Measurements from ENCODE around the gene PLEKHO1. TPM values are rescaled to one million over a fixed set of nuclear protein-coding genes. Genes with fewer than 3 reads are reported as not detected.
"Not testable (repeated sequence)": the region's sequence is repeated elsewhere in the genome, so short reads cannot be mapped to it uniquely, and the experiment has no call there.

PLEKHO1 gene
- total RNA-seq, 2 donors from 2014 or later: 4.8 to 43.0 TPM

DNA sequence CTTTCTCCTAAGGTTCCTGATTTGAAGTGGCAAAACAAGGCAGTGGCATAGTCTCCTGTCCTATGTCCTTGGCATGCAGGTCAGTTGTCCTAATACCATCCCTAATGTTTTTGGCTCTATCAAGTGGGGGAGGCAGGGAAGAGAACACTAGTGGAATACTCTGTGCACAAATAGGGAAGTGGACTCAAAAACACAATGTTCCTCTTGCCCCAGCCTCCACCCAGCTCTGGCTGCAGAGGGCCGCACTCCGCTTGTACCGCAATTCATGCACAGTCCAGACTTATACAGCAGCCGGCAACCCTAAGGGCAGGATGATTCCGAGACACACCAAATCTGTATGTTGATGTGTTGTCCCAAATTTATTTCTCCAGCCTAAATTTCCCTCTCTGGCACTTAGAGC lies 14.5 kb downstream of the PLEKHO1 start:
- intact Hi-C loops (cut with DNase I, micrococcal nuclease): loop anchor here in 1 of 2 donors (10.0 kb wide), 1 partner anchor 269 kb away; the partner anchor contains the start of gene BOLA1
- DNase-seq (peak in 1 of 2 donors; percentile 1), ATAC-seq (no peak)

DNA sequence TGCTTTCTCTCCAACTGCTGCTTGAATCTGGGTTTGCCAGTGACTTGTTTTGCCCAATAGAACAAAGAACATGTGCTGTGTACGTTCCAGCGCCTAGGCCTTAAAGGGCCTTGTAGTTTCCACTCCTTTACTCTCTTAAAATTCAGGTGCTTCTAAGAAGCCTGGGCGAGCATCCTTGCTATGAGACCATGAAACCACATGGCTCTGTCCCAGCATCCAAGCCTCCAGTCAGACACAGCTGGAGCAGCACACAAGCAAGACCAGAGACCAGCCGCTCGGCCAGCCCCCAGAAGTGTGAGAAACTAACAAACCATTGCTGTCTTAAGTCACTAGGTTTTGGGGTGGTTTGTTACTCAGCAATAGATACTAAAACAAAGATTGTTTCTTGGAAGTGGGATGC lies 15.1 kb downstream of the PLEKHO1 start:
- intact Hi-C loops (cut with DNase I, micrococcal nuclease): loop anchor here in 1 of 2 donors (5.0 to 10.0 kb wide), 3 partner anchors 92 to 270 kb away; partner anchors contain the start of gene BOLA1

DNA sequence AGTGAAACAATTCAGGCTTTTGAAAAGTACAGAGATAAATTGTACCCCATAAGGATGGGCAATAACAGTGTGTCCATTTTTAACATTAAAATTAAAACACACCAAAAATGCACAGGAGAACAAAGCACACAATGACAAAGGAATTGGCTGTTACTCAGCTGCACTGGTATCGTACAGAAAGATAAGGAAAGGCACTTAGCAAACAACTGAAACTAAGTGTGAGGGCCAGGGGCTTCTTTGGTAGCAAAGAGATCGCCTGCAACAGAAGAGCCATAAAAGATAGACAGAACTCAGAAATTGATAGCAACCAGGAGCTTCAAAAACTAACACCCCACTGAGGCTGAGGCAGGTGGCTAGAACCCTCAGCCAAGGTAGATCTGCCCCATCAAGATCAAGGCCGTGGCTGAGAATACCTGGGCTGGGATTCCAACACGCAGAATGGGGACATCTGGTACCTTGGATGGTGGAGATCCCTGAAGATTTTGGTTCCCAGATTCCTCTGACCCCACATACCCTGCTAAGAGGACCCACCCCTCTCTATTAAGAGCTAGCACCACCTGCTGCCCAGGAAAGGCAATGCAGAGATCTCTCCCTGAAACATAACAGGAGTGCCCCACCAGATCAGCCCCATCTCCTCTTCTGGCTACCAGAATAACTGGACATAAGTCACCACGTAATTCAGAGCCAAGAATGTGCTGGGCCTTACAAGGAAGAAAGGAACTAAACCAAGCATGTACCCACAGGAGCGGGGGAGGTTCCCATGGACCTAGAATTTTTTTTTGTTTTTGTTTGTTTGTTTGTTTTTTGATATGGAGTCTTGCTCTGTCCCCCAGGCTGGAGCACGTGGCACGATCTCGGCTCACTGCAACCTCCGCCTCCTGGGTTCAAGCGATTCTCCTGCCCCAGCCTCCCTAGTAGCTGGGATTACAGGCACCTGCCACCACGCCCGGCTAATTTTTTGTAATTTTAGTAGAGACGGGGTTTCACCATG lies 16.2 kb downstream of the PLEKHO1 start:
- DNase-seq (peak in 1 of 2 donors; percentile 63), ATAC-seq (no peak)
- intact Hi-C loops (cut with DNase I, micrococcal nuclease): loop anchor here in 1 of 2 donors (5.0 to 10.0 kb wide), 3 partner anchors 94 to 271 kb away; partner anchors contain the start of gene BOLA1

More for the DNA sequence above, 15.1 kb downstream of the PLEKHO1 start:
- DNase-seq: peak in 1 of 2 donors; percentile 17
- no peak for ATAC-seq

DNA sequence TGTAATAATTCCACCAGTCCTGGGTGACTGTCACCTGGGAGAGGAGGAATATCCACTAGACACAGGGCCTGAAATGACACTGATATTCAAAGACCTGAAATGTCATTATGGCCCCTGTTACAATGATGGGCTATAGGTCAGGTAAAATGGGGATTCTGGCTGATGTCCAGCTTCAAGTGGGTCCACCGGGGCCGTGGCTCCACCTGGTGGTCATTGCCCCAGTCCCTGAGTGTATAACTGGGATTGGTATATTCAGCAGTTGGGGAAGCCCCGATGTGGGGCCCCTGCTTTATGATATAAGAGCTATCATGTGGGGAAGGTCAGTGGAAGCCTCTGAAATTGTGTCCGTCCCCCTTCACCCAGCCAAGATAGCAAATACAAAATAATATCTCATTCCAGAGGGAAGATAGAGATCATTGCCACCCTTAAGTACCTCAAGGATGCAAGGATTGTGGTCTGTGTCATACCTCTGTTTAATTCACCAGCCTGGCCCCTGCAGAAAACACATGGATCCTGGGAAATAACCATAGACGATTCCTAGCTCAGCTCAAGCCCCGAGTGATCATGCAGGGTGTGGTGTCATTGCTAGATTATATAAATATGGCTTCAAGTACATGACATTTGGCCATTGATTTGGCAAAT lies 19.4 kb downstream of the PLEKHO1 start:
- intact Hi-C loops (cut with DNase I, micrococcal nuclease): loop anchor here in 1 of 2 donors (5.0 to 10.0 kb wide), 3 partner anchors 97 to 274 kb away; partner anchors contain the start of gene BOLA1
- peak; percentile 47 for ATAC-seq
- DNase-seq: peak; percentile 56 to 76

DNA sequence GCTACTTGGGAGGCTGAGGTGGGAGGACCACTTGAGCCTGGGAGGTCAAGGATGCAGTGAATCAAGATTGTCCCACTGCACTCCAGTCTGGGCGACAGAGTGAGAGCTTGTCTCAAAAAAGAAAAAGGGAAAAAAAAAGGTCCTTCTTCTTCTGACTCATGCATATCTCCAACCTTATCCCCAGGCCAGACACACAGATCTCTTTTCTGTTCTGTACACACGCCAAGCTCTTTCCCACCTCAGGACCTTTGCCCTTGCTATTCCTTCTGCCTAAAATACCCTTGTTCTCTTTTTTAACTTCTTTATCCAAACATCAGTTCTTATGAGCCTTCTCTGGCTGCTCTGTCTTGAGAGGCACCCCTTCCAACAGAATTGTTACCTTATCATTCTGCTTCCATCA lies 22.1 kb downstream of the PLEKHO1 start:
- DNase-seq (no peak), ATAC-seq (no peak)
- intact Hi-C loops (cut with DNase I, micrococcal nuclease): no loop called here

DNA sequence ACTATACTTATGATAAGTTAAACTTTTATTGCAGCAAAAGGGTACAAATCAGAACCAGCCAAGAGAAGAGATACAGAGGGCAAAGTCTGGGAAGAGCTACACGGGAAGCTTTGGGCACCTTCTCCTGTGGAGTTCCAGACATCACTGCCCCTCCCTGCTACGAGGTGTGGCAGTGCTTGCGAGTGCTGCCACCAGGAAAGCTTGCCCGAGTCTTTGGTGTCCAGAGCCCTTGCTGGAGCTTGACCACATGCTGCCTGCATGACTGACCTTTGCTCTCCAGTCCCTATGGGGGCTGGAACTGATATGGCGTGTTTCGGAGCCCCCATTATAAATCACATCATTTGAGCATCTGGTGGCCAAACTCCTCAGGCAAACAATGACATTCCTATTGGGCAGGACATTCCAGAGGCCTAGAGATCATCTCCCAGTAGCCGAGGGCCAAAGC lies 23.4 kb downstream of the PLEKHO1 start:
- DNase-seq: peak in 1 of 2 donors; percentile 47
- peak; percentile 97 for ATAC-seq
- intact Hi-C loops (cut with DNase I, micrococcal nuclease): no loop called here

- ATAC-seq: no peak
- intact Hi-C loops (cut with DNase I, micrococcal nuclease): loop anchor here in 1 of 2 donors (5.0 kb wide), 1 partner anchor 214 kb away; no protein-coding TSS in a partner anchor
- DNase-seq: no peak
These were observed 26.9 kb downstream of the PLEKHO1 start for GRCh38 chr1:150176593-150176992.

- intact Hi-C loops (cut with DNase I, micrococcal nuclease): loop anchor here in 1 of 2 donors (5.0 kb wide), 1 partner anchor 216 kb away; no protein-coding TSS in a partner anchor
- no peak for ATAC-seq
- DNase-seq: no peak
These were observed 28.8 kb downstream of the PLEKHO1 start for GRCh38 chr1:150178548-150178947.

DNA sequence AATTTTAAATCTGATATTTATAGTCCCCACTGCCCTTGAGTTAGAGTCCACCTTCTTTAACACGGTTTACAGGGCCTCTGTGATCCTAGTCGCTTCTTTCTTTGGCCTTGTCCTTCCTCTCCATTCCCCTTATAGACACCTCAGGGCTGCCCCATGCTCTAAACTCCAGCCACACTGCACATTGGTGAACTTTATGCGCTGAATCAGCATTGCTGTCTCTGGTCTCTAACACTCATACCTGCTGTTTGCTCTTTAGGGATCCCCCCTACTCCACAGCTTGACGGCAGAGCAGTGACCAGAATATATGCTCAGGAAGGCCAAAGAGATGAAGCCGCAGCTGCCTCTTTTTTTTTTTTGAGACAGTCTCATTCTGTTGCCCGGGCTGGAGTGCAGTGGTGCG lies 30.2 kb downstream of the PLEKHO1 start:
- ATAC-seq: no peak
- intact Hi-C loops (cut with DNase I, micrococcal nuclease): loop anchor here in 1 of 2 donors (5.0 kb wide), 1 partner anchor 218 kb away; no protein-coding TSS in a partner anchor

GRCh38 chr1:150180474-150180873 lies 30.8 kb downstream of the PLEKHO1 start:
- no peak for DNase-seq
- ATAC-seq: no peak
- intact Hi-C loops (cut with DNase I, micrococcal nuclease): no loop called here

More for the DNA sequence above, 30.2 kb downstream of the PLEKHO1 start:
- DNase-seq: no peak

- no peak for ATAC-seq
- no peak for DNase-seq
- intact Hi-C loops (cut with DNase I, micrococcal nuclease): no loop called here
These were observed 32.5 kb downstream of the PLEKHO1 start for GRCh38 chr1:150182247-150182646.

GRCh38 chr1:150183061-150183460 lies 33.3 kb downstream of the PLEKHO1 start:
- intact Hi-C loops (cut with DNase I, micrococcal nuclease): no loop called here
- DNase-seq: no peak
- ATAC-seq: no peak

- intact Hi-C loops (cut with DNase I, micrococcal nuclease): no loop called here
- DNase-seq: no peak
- no peak for ATAC-seq
These were observed 35.8 kb downstream of the PLEKHO1 start for GRCh38 chr1:150185481-150185880.

DNA sequence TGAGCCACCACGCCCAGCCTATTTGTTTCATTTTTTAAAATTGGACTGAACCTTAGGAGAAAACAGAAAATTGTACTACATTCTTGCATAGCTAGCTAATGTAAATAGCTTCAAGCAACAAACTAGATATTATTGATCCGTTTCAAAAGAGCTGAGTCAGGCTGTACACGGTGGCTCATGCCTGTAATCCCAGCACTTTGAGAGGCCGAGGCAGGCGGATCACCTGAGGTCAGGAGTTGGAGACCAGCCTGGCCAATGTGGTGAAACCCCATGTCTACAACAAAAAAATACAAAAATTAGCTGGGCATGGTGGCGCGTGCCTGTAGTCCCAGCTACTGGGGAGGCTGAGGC lies 36.7 kb downstream of the PLEKHO1 start:
- intact Hi-C loops (cut with DNase I, micrococcal nuclease); DNase-seq; ATAC-seq: not testable (repeated sequence)

GRCh38 chr1:150186789-150187559 lies 37.3 kb downstream of the PLEKHO1 start:
- intact Hi-C loops (cut with DNase I, micrococcal nuclease): no loop called here
- DNase-seq (no peak), ATAC-seq (peak; percentile 73)

DNA sequence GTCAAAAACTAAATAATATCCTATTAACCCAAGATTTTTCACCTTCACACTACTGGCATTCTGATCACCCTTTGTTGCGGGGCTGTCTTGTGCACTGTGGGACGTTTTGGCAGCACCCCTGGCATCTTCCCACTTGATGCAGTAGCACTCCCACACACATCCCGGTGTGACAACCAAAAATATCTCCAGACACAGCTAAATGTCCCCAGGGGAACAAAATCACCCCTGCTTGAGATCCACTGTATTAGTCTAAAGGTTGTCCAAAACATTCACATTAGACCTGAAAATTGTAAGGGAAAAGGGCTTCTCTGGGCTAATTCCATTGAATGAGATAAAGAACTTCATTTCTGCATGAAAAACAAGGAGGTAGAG lies 37.8 kb downstream of the PLEKHO1 start:
- no peak for DNase-seq
- intact Hi-C loops (cut with DNase I, micrococcal nuclease): no loop called here
- peak; percentile 22 for ATAC-seq

GRCh38 chr1:150192012-150192411 lies 42.3 kb downstream of the PLEKHO1 start:
- no peak for ATAC-seq
- no peak for DNase-seq
- intact Hi-C loops (cut with DNase I, micrococcal nuclease): no loop called here

DNA sequence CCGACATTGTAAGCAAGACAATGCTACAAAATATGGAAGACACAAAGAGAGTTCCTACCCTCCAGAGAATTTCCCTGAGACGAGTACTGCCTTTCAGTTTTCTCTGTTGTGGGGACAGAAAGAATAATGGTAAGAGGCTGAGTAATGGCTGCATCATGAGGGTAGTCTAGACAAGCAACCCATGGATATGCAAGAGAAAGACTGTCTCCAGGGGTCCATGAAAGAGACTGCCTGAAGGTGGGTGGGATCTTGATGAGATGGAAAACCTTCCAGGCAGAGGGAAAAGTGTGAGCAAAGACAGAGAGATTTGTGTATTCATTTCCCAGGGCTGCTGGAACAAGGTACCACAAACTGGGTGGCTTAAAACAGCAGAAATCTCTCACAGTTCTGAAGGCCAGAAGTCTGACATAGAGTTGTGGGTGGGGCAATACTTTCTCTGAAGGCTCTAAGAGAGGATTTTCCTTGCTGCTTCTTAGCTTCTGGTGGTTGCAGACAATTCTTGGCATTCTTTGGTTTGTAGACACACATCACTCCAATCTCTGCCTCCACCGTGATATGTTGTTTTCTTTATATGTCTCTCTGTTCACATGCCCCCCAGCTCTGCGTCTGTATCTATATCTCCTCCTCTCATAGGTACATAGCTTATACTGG lies 44.8 kb downstream of the PLEKHO1 start:
- no peak for ATAC-seq
- intact Hi-C loops (cut with DNase I, micrococcal nuclease): no loop called here
- no peak for DNase-seq
